T-helper 17 cell (primary cell): ENCODE results near the gene CARD18. TPM values are rescaled to one million over a fixed set of nuclear protein-coding genes. Genes with fewer than 3 reads are reported as not detected.
"Not testable (repeated sequence)": the region's sequence is repeated elsewhere in the genome, so short reads cannot be mapped to it uniquely, and the experiment has no call there.

Source experiments
- ATAC-seq: fragments of 150-1000 bp; cut with Tn5 transposase; 2 replicates; pipeline ENCODE4 v1.10.0; 2021; ENCODE audit warnings: mild to moderate bottlenecking, moderate library complexity
- DNase-seq, 3 donors: peaks; one replicate each; pipeline versions ENCODE4 v3.0.0 to v3.0.0-alpha.2; 2020 to 2021
- H3K9me3 ChIP-seq: one replicate; pipeline ENCODE4 v1.7.0; 2013; ENCODE audit warnings: low read length, mild to moderate bottlenecking; ENCODE audit not compliant: control insufficient read depth, poor library complexity, severe bottlenecking
- H3K27ac Mint-ChIP-seq: one replicate; pipeline ENCODE4 v1.8.0; 2022; ENCODE audit warnings: mild to moderate bottlenecking, moderate library complexity, mixed read lengths
- H3K27me3 Mint-ChIP-seq: one replicate; pipeline ENCODE4 v1.8.0; 2022; ENCODE audit warnings: mixed read lengths
- H3K36me3 Mint-ChIP-seq: one replicate; pipeline ENCODE4 v1.8.0; 2022; ENCODE audit warnings: low read depth, mixed read lengths
- H3K4me1 Mint-ChIP-seq: one replicate; pipeline ENCODE4 v1.8.0; 2022; ENCODE audit warnings: mild to moderate bottlenecking, mixed read lengths
- H3K4me3 Mint-ChIP-seq: one replicate; pipeline ENCODE4 v1.8.0; 2022; ENCODE audit warnings: mild to moderate bottlenecking, moderate library complexity, mixed read lengths
- total RNA-seq, 4 donors: library from RNA in 2 of 4; stranded (reverse) in 2 of 4; gene quantifications; one replicate each; pipeline ENCODE4 v1.2.3 and lab custom pipeline; 2022 to 2026

Gene CARD18
- total RNA-seq, 2 donors from 2014 or later = not detected

DNA sequence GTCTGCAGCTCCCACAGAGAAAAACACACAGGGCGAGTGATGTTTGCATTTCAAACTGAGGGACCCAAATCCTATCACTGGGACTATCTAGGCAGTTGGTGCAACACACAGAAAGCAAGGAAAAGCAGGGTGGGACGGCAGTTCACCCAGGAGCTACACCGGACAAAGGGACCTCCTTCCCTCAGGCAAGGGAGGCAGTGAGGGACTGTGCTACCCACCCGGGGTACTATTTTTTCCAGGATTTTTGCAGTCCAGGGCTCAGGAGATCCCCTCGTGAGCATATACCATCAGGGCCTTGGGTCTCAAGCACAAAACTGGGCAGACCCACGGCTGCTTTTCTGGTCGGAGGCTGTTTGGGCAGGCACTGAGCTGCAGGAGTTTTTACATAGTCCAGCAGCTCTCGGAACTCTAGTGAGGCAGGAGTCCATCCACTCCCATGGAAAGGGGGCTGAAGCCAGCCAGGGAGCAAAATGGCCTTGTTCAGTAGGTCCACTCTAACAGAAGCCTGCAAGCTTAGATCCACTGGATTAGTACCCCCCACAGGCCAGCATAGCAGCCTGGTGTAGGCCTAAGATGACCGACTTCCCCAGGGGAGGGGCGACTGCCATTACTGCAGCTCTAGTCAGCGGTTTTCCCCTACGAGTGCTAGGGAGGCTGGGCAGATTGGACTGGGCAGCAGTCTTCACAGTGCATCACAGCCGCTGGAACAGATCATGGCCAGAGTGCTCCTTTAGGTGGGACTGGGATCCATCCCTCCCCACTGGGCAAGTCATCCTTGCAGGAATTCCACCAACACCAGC, 28.2 kb downstream of the CARD18 start:
- Mint-ChIP-seq H3K4me3 (no peak overlapping the region), H3K36me3 (peaks cover 6% of the 10 kb centered on the region), H3K27ac (no peak overlapping the region), H3K27me3 (peaks cover 6% of the 10 kb centered on the region), H3K4me1 (peaks cover 14% of the 10 kb centered on the region)
- H3K9me3 ChIP-seq = no peaks in the 10 kb centered on the region
- no peak for ATAC-seq
- no peak for DNase-seq

DNA sequence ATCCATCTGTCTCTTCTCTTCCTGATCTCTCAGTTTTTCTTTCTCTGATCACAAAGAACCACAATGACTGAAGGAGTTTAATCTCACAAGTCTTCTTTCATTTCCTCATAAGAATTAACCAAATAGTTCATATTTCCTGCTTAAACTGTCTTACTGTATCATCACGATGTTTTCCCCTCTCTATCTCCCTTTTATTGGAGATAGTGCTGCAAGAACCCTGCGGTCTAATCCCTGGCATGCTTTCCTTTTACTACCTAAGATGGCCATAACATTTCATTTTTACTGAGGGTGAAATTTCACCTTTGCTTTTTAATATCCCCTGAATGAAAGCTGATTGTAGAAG, 28.9 kb downstream of the CARD18 start:
- DNase-seq = no peak
- Mint-ChIP-seq H3K27me3 (peaks cover 6% of the 10 kb centered on the region), H3K4me1 (peaks cover 14% of the 10 kb centered on the region), H3K4me3 (no peak overlapping the region), H3K36me3 (peaks cover 6% of the 10 kb centered on the region), H3K27ac (no peak overlapping the region)
- no peaks in the 10 kb centered on the region for H3K9me3 ChIP-seq
- ATAC-seq = no peak

DNA sequence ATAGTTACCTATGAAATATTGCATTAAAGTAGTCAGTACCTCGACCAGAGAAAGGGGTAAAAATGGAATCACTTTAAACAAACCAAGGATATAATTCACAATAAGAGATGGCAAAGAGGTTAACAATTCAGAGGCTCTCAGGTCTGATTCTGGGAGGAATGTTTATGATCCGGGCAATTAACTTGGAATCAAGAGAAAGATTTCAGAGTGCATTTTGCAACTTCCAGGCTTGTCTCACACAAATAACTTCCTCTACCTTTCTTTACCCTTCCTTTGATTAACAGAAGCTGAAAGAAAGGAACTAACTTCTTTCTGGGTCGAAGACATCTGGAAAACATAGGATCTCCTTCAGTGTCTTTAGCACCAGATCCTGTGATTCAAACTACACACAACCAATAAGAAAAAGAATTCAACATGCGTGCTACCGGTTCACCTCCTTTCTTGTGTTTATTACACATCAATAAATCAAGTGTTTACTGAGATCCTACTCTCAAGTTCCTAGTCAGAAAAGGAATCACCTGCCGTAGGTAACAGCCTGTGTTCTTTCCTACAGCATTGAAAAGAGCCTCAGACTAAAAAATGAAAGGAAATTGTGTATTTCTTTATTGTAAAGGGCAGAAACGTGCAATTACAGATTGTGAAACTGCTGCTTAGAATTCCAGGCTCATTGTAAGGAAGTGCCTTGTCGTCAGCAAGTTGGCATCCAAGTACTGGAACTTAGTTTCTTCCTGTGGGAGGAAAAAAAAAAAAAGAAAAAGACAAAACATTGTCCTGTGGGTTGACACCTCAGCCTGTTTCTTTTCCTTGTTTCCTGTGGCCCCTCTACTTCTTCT, 29.5 kb downstream of the CARD18 start:
- no peak for DNase-seq
- Mint-ChIP-seq H3K4me3 (peak overlapping the region; percentile 25), H3K27ac (no peak overlapping the region), H3K27me3 (peaks cover 6% of the 10 kb centered on the region), H3K36me3 (peaks cover 6% of the 10 kb centered on the region), H3K4me1 (peaks cover 14% of the 10 kb centered on the region)
- no peak for ATAC-seq
- H3K9me3 ChIP-seq = no peaks in the 10 kb centered on the region

DNA sequence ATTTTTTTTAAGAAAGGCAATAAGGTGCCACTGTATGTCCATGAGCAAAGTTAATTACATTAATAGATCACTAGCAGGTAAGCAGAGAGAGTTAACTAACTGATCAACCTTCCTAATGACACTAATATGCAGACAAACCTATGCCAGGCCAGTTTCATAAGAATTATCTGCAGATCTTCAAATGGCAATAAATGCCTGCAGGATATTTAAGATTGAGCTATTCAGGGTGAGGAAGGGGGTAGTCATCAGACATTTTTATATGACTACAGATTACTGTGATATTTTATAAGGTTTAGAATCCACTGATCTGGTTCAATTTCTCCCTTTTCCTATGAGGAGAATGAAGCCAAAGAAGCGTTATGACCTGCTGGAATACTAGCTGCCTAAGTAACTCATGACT, 30.2 kb downstream of the CARD18 start:
- H3K9me3 ChIP-seq = no peaks in the 10 kb centered on the region
- DNase-seq (no peak), ATAC-seq (no peak)
- Mint-ChIP-seq H3K4me3 (peak overlapping the region; percentile 25), H3K27ac (no peak overlapping the region), H3K4me1 (peaks cover 17% of the 10 kb centered on the region), H3K36me3 (peaks cover 6% of the 10 kb centered on the region), H3K27me3 (peaks cover 6% of the 10 kb centered on the region)

DNA sequence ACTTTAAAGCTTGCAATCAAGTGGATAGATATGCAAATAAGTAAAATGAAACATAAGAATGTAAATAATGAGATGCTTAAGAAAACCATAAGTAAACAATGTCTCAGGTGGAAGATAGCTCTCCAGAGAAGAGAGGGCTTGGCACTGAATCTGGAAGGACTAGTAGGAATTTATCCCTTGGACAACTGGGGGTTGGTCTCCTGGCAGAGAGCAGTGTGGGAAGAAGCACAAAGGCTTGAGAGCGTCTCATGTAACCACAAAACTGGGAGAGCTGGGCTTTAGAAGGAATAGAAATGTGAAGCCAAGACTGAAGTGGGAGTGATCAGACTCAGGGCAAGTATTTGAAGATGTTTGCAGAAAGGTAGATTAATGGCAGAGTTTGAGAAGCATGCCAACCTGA, 31.3 kb downstream of the CARD18 start:
- Mint-ChIP-seq H3K4me1 (peaks cover 19% of the 10 kb centered on the region), H3K36me3 (peaks cover 6% of the 10 kb centered on the region), H3K27me3 (peaks cover 6% of the 10 kb centered on the region), H3K4me3 (no peak overlapping the region), H3K27ac (no peak overlapping the region)
- DNase-seq = no peak
- ATAC-seq = no peak
- H3K9me3 ChIP-seq = no peaks in the 10 kb centered on the region

DNA sequence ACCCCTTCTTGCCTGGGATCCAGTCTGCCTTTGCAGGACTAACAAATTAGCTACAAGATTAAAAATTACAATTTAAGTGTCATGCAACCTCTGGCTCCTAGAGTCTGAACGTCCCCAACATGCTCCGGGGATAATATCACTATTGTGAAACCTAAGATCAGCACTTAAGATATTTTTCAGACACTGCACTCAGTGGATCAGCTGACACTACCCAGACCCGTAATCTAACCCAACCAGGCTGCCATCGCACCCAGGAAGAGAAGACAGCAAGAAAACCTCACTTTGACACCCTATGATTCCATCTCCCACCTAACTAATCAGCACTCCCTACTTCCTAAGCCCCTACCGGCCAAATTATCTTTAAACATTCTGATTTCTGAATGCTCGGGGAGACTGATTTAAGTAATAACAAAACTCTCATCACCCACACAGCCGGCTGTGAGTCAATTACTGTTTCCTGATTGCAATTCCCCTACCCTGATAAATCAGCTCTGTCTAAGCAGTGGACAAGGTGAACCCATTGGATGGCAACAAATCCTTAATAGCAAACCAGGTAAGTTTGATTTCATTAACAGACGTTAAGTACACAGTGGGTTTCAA, 32.2 kb downstream of the CARD18 start:
- H3K4me3 Mint-ChIP-seq, H3K27me3 Mint-ChIP-seq, H3K27ac Mint-ChIP-seq, ATAC-seq, H3K36me3 Mint-ChIP-seq, DNase-seq, H3K9me3 ChIP-seq: not testable (repeated sequence)
- peaks cover 17% of the 10 kb centered on the region for H3K4me1 Mint-ChIP-seq

DNA sequence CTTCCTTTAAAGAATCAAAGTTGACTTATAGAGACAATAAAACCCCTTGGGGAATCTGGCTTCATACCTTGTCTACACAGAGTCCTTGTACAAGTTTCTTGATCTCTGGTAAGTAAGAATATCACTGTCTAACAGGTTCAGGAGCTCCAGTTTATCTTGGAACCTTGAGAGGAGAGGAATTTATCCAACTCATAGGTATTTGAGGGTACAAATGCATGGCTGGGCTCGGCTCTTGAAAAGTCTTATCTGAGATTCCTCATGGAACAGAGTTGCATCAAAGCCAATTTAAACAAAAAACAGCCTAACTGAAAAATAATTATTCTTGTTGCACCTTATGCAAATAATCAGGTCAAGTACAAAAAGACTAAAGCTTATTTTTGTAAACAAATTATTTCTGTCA, 33.4 kb downstream of the CARD18 start:
- Mint-ChIP-seq H3K27me3 (peaks cover 6% of the 10 kb centered on the region), H3K36me3 (peaks cover 2% of the 10 kb centered on the region), H3K4me1 (peaks cover 20% of the 10 kb centered on the region), H3K4me3 (no peak overlapping the region), H3K27ac (no peak overlapping the region)
- DNase-seq = no peak
- ATAC-seq = no peak
- H3K9me3 ChIP-seq = no peaks in the 10 kb centered on the region

DNA sequence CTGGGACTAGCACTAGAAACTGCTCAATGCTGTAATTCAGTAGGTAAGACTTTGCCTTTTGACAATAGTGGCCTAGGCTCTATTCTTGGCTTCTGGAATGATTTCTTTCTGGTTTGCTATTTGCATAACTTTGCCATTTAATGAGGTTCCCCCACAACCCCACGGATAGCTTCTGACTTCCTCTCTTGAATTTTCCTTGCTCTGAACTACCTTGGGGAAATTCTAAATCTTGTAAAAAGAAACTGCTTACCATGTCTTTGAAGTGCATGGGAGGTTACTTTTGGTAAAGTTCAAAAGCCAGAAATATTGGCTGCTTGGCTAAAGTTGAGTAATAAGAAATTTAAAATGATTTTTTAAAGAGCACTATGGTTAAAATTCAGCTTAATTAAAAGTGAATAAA, 35.3 kb downstream of the CARD18 start:
- no peak for ATAC-seq
- Mint-ChIP-seq H3K36me3 (no peaks in the 10 kb centered on the region), H3K4me1 (peaks cover 26% of the 10 kb centered on the region)

DNA sequence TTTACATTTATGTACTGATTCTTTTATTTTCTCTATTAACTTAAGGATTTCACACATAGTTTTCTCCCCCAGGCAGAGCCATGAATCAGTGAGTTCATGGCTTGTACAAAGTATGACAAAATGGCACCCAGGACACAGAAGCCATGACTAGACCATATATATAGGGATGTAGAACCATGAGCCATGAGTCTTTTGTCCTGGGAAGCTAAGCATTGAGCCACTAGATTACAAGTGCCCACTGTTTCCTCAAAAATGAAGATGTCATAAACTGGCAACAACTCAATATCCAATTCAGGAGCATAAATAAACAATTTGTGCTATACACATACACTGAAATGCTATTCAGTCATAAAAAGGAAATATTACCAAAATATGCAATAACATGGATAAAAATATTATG, 36.2 kb downstream of the CARD18 start:
- H3K9me3 ChIP-seq = no peaks in the 10 kb centered on the region
- DNase-seq = no peak
- no peak overlapping the region for H3K4me3 Mint-ChIP-seq
- peaks cover 29% of the 10 kb centered on the region for H3K4me1 Mint-ChIP-seq
- no peak overlapping the region for H3K27ac Mint-ChIP-seq
- no peak for ATAC-seq
- H3K27me3 Mint-ChIP-seq = peaks cover 5% of the 10 kb centered on the region
- no peaks in the 10 kb centered on the region for H3K36me3 Mint-ChIP-seq

More for the DNA sequence above, 35.3 kb downstream of the CARD18 start:
- Mint-ChIP-seq H3K27ac (peak overlapping the region; percentile 60), H3K4me3 (no peak overlapping the region), H3K27me3 (peaks cover 6% of the 10 kb centered on the region)
- H3K9me3 ChIP-seq = no peaks in the 10 kb centered on the region
- no peak for DNase-seq

DNA sequence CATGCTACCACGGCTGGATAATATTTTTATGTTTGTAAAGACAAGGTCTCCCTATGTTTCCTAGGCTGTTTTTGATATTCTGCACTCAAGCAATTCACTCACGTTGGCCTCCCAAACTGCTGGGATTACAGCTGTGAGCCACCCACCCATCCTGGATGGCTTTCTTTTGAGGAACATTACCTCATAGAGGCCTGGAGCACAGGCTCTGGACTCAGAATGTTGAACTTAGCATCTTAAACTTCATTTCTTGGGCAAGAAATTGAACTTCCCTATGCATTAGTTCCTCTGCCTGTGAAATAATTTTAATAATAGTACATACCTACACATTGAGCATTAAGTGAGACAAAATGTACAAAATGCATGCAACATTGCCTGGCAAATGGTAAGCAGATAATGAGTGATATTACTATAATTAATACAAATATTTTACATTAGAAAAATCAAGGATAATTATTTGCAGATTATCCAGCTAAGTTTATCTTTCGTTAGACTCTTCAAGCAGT, 37.4 kb downstream of the CARD18 start:
- not testable (repeated sequence) for H3K36me3 Mint-ChIP-seq, DNase-seq, ATAC-seq, H3K27ac Mint-ChIP-seq, H3K27me3 Mint-ChIP-seq, H3K9me3 ChIP-seq, H3K4me3 Mint-ChIP-seq
- peaks cover 29% of the 10 kb centered on the region for H3K4me1 Mint-ChIP-seq

DNA sequence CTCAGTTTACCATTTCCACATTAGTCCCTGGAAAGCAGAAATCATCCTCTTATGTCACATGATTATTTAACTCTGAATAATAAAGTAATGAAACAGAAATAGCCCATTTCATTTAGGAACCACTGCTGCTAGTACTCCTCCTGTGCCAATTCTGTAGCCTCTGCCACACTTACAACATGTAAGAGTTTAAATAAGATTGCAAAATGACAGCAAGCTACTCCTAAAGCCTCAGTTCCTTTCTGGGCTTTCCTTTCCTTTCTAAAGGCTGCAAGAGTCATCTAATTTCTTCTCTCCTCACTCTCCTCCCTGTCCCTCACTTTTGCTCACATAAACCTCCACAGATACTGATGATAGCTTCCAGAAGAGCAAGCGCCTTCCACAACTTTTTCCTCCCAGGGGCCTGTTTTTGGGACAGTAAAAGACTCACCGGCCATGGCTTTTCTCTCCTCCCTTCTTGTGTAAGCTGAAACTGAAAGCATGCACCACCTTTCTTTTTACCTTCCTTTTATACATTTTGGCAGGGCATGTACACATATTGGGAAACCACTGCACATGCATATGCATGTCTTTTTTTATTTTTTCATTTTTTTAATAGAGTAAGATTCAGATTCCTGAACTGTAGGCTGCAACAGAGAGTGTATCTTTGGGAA, 38.5 kb downstream of the CARD18 start:
- no peaks in the 10 kb centered on the region for H3K36me3 Mint-ChIP-seq
- H3K9me3 ChIP-seq = no peaks in the 10 kb centered on the region
- H3K27ac Mint-ChIP-seq = peak overlapping the region; percentile 95
- no peaks in the 10 kb centered on the region for H3K27me3 Mint-ChIP-seq
- H3K4me1 Mint-ChIP-seq = peaks cover 29% of the 10 kb centered on the region
- H3K4me3 Mint-ChIP-seq = peak overlapping the region; percentile 93
- DNase-seq = no peak
- ATAC-seq = no peak

DNA sequence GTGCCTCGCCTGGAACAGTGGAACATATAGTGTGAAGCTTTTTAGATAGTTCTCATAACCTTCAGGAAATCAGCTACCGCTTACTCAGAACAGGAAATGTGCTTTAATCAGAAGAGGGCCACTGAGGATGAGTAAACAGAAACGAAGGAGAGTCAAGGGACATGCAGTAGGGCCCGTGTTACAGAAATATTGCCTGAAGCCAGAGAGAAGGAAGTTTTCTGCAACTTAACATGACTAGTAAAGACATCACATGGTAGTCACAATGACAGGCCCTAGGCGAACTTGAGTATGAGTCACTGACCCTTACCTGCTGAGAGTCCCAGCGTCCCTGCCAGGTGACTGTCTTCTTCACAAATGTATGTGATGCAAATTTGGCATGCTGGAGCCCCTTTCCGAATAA, 39.4 kb downstream of the CARD18 start:
- DNase-seq (no peak), ATAC-seq (peak; percentile 81)
- Mint-ChIP-seq H3K27me3 (no peaks in the 10 kb centered on the region), H3K4me3 (peak overlapping the region; percentile 93), H3K36me3 (no peaks in the 10 kb centered on the region), H3K4me1 (peaks cover 29% of the 10 kb centered on the region), H3K27ac (peak overlapping the region; percentile 95)
- H3K9me3 ChIP-seq = no peaks in the 10 kb centered on the region

DNA sequence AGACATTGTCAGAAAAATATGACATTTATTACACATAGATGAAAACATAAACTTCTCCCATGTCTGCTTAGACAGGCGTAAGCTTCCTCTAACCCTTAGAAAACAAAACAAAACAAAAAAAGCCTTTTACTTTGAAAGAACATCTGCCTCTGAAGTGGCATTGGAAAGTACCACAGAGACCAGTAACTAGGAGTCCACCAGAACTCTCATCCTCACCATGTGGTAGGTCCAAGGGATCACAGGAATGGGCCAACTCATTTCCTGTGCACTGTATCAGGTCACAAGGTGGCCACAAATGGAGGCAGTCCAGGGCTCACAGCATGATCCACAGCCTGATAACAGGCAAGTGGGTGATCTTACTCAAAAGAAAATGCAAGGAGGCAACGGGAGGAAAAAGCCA, 40.0 kb downstream of the CARD18 start:
- not testable (repeated sequence) for DNase-seq, H3K27me3 Mint-ChIP-seq, H3K9me3 ChIP-seq, H3K36me3 Mint-ChIP-seq
- Mint-ChIP-seq H3K27ac (peak overlapping the region; percentile 95), H3K4me1 (peaks cover 28% of the 10 kb centered on the region), H3K4me3 (peak overlapping the region; percentile 93)
- ATAC-seq = peak; percentile 57
